Stomach (tissue), 4 donors: ENCODE data around the gene TCTN1.

Experiments
- CTCF ChIP-seq, 7 experiments: fragments of 450-650 bp in 4 of 7; fragments of 200-600 bp in 3 of 7; sonication (generic) in 3 of 7; IDR thresholded peaks; one replicate each; pipeline ENCODE4 v1.5.1; 2016 to 2019; ENCODE audit warnings: antibody characterized with exemption in 7 of 7, control low read depth in 2 of 7, mild to moderate bottlenecking in 1 of 7
- POLR2A ChIP-seq, 4 donors: fragments of 450-650 bp; IDR thresholded peaks; one replicate each; pipeline ENCODE4 v1.6.1; 2016; ENCODE audit warnings: antibody characterized with exemption in 4 of 4, control low read depth in 2 of 4, mild to moderate bottlenecking in 1 of 4, moderate library complexity in 1 of 4

GRCh38 chr12:110578694-110579534, 35.0 kb upstream of the TCTN1 start:
- TF ChIP-seq POLR2A (IDR thresholded peaks at IDR 0.05) (no peak), CTCF (IDR thresholded peaks at IDR 0.05) (no peak)
